Trophoblast cell (in vitro differentiated cells and primary cell): Measurements from ENCODE around the gene TENM3.

Experiments used
- DNase-seq, 2 donors: peaks; one replicate each; pipeline ENCODE4 v3.0.0-alpha.2; 2016
- H2AFZ ChIP-seq: 2 replicates; pipeline ENCODE4 v1.6.1; 2013; ENCODE audit warnings: low read length, moderate library complexity, mild to moderate bottlenecking; ENCODE audit not compliant: insufficient read depth, poor library complexity
- H2AK5ac ChIP-seq: 2 replicates; pipeline ENCODE4 v1.6.1; 2013; ENCODE audit warnings: mild to moderate bottlenecking, low read length
- H2BK120ac ChIP-seq: 2 replicates; pipeline ENCODE4 v1.6.1; 2013; ENCODE audit warnings: low read length, mild to moderate bottlenecking, moderate library complexity; ENCODE audit not compliant: insufficient read depth, poor library complexity
- H2BK12ac ChIP-seq: 2 replicates; pipeline ENCODE4 v1.6.1; 2013; ENCODE audit warnings: mild to moderate bottlenecking, low read length, moderate library complexity
- H2BK5ac ChIP-seq: 2 replicates; pipeline ENCODE4 v1.6.1; 2013; ENCODE audit warnings: low read length, low read depth, moderate library complexity, mild to moderate bottlenecking; ENCODE audit not compliant: poor library complexity
- H3K14ac ChIP-seq: 2 replicates; pipeline ENCODE4 v1.6.1; 2013; ENCODE audit warnings: mild to moderate bottlenecking, low read length
- H3K18ac ChIP-seq: 2 replicates; pipeline ENCODE4 v1.6.1; 2013; ENCODE audit warnings: mild to moderate bottlenecking, low read length
- H3K23ac ChIP-seq: 2 replicates; pipeline ENCODE4 v1.6.1; 2013; ENCODE audit warnings: low read length
- H3K27ac ChIP-seq: 2 replicates; pipeline ENCODE4 v1.5.1; 2013; ENCODE audit warnings: low read depth, mild to moderate bottlenecking, inconsistent platforms, low read length, moderate library complexity
- H3K27me3 ChIP-seq: 2 replicates; pipeline ENCODE4 v1.6.1; 2013; ENCODE audit warnings: inconsistent platforms, mild to moderate bottlenecking, low read length, moderate library complexity; ENCODE audit not compliant: insufficient read depth
- H3K36me3 ChIP-seq, 2 experiments: 1 replicate in 1 of 2; 2 replicates in 1 of 2; pipeline ENCODE4 v1.6.1; 2013; ENCODE audit warnings: low read length in 2 of 2, mild to moderate bottlenecking in 2 of 2, moderate library complexity in 1 of 2; ENCODE audit not compliant: insufficient read depth in 2 of 2, control insufficient read depth in 1 of 2
- H3K4ac ChIP-seq: 2 replicates; pipeline ENCODE4 v1.6.1; 2013; ENCODE audit warnings: low read depth, mild to moderate bottlenecking, low read length, moderate library complexity
- H3K4me1 ChIP-seq, 2 experiments: 1 replicate in 1 of 2; 2 replicates in 1 of 2; pipeline ENCODE4 v1.6.1; 2013; ENCODE audit warnings: low read length in 2 of 2, mild to moderate bottlenecking in 2 of 2, moderate library complexity in 1 of 2; ENCODE audit not compliant: insufficient read depth in 2 of 2, control insufficient read depth in 1 of 2
- H3K4me2 ChIP-seq: 2 replicates; pipeline ENCODE4 v1.6.1; 2013; ENCODE audit warnings: inconsistent platforms, mild to moderate bottlenecking, low read length, moderate library complexity
- H3K4me3 ChIP-seq: 2 replicates; pipeline ENCODE4 v1.5.1; 2013; ENCODE audit warnings: mild to moderate bottlenecking, low read depth, low read length, inconsistent platforms
- H3K79me1 ChIP-seq: one replicate; pipeline ENCODE4 v1.6.1; 2013; ENCODE audit warnings: low read length
- H3K79me2 ChIP-seq: 2 replicates; pipeline ENCODE4 v1.6.1; 2013; ENCODE audit warnings: low read length, mild to moderate bottlenecking; ENCODE audit not compliant: control insufficient read depth, insufficient read depth, poor library complexity
- H3K9ac ChIP-seq: 2 replicates; pipeline ENCODE4 v1.6.1; 2013; ENCODE audit warnings: mild to moderate bottlenecking, low read length
- H3K9me3 ChIP-seq: 2 replicates; pipeline ENCODE4 v1.6.1; 2013; ENCODE audit warnings: low read depth, mild to moderate bottlenecking, control low read depth, inconsistent platforms, low read length; ENCODE audit not compliant: insufficient read depth
- H4K12ac ChIP-seq: 2 replicates; pipeline ENCODE4 v1.6.1; 2013; ENCODE audit warnings: low read depth, mild to moderate bottlenecking, low read length, moderate library complexity
- H4K8ac ChIP-seq: 2 replicates; pipeline ENCODE4 v1.6.1; 2013; ENCODE audit warnings: low read depth, mild to moderate bottlenecking, low read length, moderate library complexity
- H4K91ac ChIP-seq: one replicate; pipeline ENCODE4 v1.6.1; 2013; ENCODE audit warnings: low read depth, mild to moderate bottlenecking, low read length, moderate library complexity
- WGBS: extraction: QIAGEN DNeasy Blood & Tissue Kit; methylation state at CpG from one replicate; pipeline ENCODE4 v1.1.7; 2013; ENCODE audit warnings: missing lambda C conversion rate; ENCODE audit not compliant: insufficient read length, insufficient coverage; ENCODE audit errors: extremely low coverage; 5-methylcytosine and 5-hydroxymethylcytosine counted together

Gene TENM3

GRCh38 chr4:182519528-182519927 lies 276.3 kb downstream of the TENM3 start:
- Histone ChIP-seq H3K4me1 (no peaks in the 10 kb centered on the region), H2BK5ac (no peak overlapping the region), H3K9ac (no peak overlapping the region), H3K23ac (no peak overlapping the region), H4K91ac (no peak overlapping the region), H3K4me2 (no peak overlapping the region), H3K79me1 (no peaks in the 10 kb centered on the region), H2AFZ (no peak overlapping the region), H3K18ac (no peak overlapping the region), H3K27me3 (no peaks in the 10 kb centered on the region), H2AK5ac (no peak overlapping the region), H4K8ac (no peak overlapping the region), H2BK12ac (no peak overlapping the region), H3K9me3 (no peaks in the 10 kb centered on the region), H3K4ac (no peak overlapping the region), H3K79me2 (no peaks in the 10 kb centered on the region), H3K36me3 (no peaks in the 10 kb centered on the region), H2BK120ac (no peak overlapping the region), H3K4me3 (no peak overlapping the region), H4K12ac (no peak overlapping the region), H3K14ac (no peak overlapping the region), H3K27ac (no peak overlapping the region)
- WGBS, result no CpG with 5 or more reads among the region's 2 CpGs
- DNase-seq, result no peak

GRCh38 chr4:182521011-182521410 lies 277.8 kb downstream of the TENM3 start:
- H3K23ac ChIP-seq, result no peak overlapping the region
- H3K9me3 ChIP-seq, result no peaks in the 10 kb centered on the region
- H3K27me3 ChIP-seq, result no peaks in the 10 kb centered on the region
- no peak overlapping the region for H3K4ac ChIP-seq
- no peak overlapping the region for H3K14ac ChIP-seq
- H2BK12ac ChIP-seq, result no peak overlapping the region
- H2BK5ac ChIP-seq, result no peak overlapping the region
- H4K91ac ChIP-seq, result no peak overlapping the region
- H3K9ac ChIP-seq, result no peak overlapping the region
- no peak overlapping the region for H2AK5ac ChIP-seq
- no peak overlapping the region for H3K4me2 ChIP-seq
- DNase-seq, result peak in 1 of 2 donors; percentile 58
- no peak overlapping the region for H4K8ac ChIP-seq
- no peak overlapping the region for H3K4me3 ChIP-seq
- H3K18ac ChIP-seq, result no peak overlapping the region
- no peak overlapping the region for H4K12ac ChIP-seq
- no peak overlapping the region for H2AFZ ChIP-seq
- H2BK120ac ChIP-seq, result no peak overlapping the region
- no peaks in the 10 kb centered on the region for H3K79me2 ChIP-seq
- no CpG with 5 or more reads among the region's 1 CpG for WGBS
- no peaks in the 10 kb centered on the region for H3K36me3 ChIP-seq
- no peak overlapping the region for H3K27ac ChIP-seq
- no peaks in the 10 kb centered on the region for H3K79me1 ChIP-seq
- H3K4me1 ChIP-seq, result no peaks in the 10 kb centered on the region

GRCh38 chr4:182528819-182529218 lies 285.6 kb downstream of the TENM3 start:
- H3K9ac ChIP-seq, result no peak overlapping the region
- no peaks in the 10 kb centered on the region for H3K36me3 ChIP-seq
- H3K14ac ChIP-seq, result no peak overlapping the region
- H2BK12ac ChIP-seq, result no peak overlapping the region
- no peak overlapping the region for H2BK120ac ChIP-seq
- DNase-seq, result no peak
- H4K91ac ChIP-seq, result no peak overlapping the region
- no peaks in the 10 kb centered on the region for H3K27me3 ChIP-seq
- H2BK5ac ChIP-seq, result no peak overlapping the region
- H3K18ac ChIP-seq, result no peak overlapping the region
- no peak overlapping the region for H3K23ac ChIP-seq
- no peak overlapping the region for H3K27ac ChIP-seq
- H3K4ac ChIP-seq, result no peak overlapping the region
- H4K8ac ChIP-seq, result no peak overlapping the region
- no peak overlapping the region for H2AFZ ChIP-seq
- H3K79me1 ChIP-seq, result no peaks in the 10 kb centered on the region
- no peak overlapping the region for H2AK5ac ChIP-seq
- H3K4me1 ChIP-seq, result peaks cover 2 to 11% of the 10 kb centered on the region in 2 experiments
- no peak overlapping the region for H4K12ac ChIP-seq
- no peaks in the 10 kb centered on the region for H3K9me3 ChIP-seq
- no peak overlapping the region for H3K4me3 ChIP-seq
- WGBS, result no CpG with 5 or more reads among the region's 8 CpGs
- no peaks in the 10 kb centered on the region for H3K79me2 ChIP-seq
- H3K4me2 ChIP-seq, result no peak overlapping the region

GRCh38 chr4:182530451-182530850 lies 287.2 kb downstream of the TENM3 start:
- H3K27ac ChIP-seq, result no peak overlapping the region
- H3K9me3 ChIP-seq, result no peaks in the 10 kb centered on the region
- no peak overlapping the region for H3K23ac ChIP-seq
- H3K9ac ChIP-seq, result no peak overlapping the region
- H4K12ac ChIP-seq, result no peak overlapping the region
- no peak overlapping the region for H3K14ac ChIP-seq
- no peak overlapping the region for H4K91ac ChIP-seq
- H2BK5ac ChIP-seq, result no peak overlapping the region
- H2AK5ac ChIP-seq, result no peak overlapping the region
- H2BK12ac ChIP-seq, result no peak overlapping the region
- no peaks in the 10 kb centered on the region for H3K27me3 ChIP-seq
- H3K4ac ChIP-seq, result no peak overlapping the region
- H3K4me1 ChIP-seq, result peaks cover 2 to 11% of the 10 kb centered on the region in 2 experiments
- no peak overlapping the region for H3K18ac ChIP-seq
- WGBS, result no CpG with 5 or more reads among the region's 8 CpGs
- H2BK120ac ChIP-seq, result no peak overlapping the region
- no peak overlapping the region for H3K4me3 ChIP-seq
- H3K79me1 ChIP-seq, result no peaks in the 10 kb centered on the region
- H4K8ac ChIP-seq, result no peak overlapping the region
- H3K36me3 ChIP-seq, result no peaks in the 10 kb centered on the region
- DNase-seq, result peak; percentile 74 to 90
- no peak overlapping the region for H3K4me2 ChIP-seq
- no peak overlapping the region for H2AFZ ChIP-seq
- H3K79me2 ChIP-seq, result no peaks in the 10 kb centered on the region
